HG03103 (cell line): Measurements from ENCODE around the gene RHOF.
A peak's percentile ranks its signal among the peaks of the same experiment; 100 is the strongest.

Source experiments
- ATAC-seq: cut with Tn5 transposase; IDR thresholded peaks from one replicate; pipeline ENCODE4 v1.9.1; 2021; ENCODE audit warnings: low read depth; ENCODE audit not compliant: unreplicated experiment

The RHOF gene

GRCh38 chr12:121793440-121793837 is at the start of gene RHOF:
Gene RHOF (minus strand): TSS chr12:121793688. CDS start chr12:121793633, 55 bp downstream.
- peak; percentile 11 for ATAC-seq

- no peak for ATAC-seq
Measured at GRCh38 chr12:121839993-121840761, 46.7 kb upstream of the RHOF start.

GRCh38 chr12:121839106-121839992 is 45.9 kb upstream of the RHOF start:
- ATAC-seq, result peak; percentile 95

- no peak for ATAC-seq
Measured at GRCh38 chr12:121838126-121838525, 44.6 kb upstream of the RHOF start.

GRCh38 chr12:121837680-121838079 is 44.2 kb upstream of the RHOF start:
- no peak for ATAC-seq

- no peak for ATAC-seq
Measured at GRCh38 chr12:121831571-121832245, 38.2 kb upstream of the RHOF start.

GRCh38 chr12:121830588-121831265 is 37.2 kb upstream of the RHOF start:
- ATAC-seq, result no peak

- ATAC-seq, result no peak
Measured at GRCh38 chr12:121830134-121830533, 36.6 kb upstream of the RHOF start.

GRCh38 chr12:121829250-121829918 is 35.9 kb upstream of the RHOF start:
- ATAC-seq, result no peak

- no peak for ATAC-seq
Measured at GRCh38 chr12:121828826-121829225, 35.3 kb upstream of the RHOF start.

GRCh38 chr12:121828306-121828705 is 34.8 kb upstream of the RHOF start:
- ATAC-seq, result no peak

GRCh38 chr12:121827351-121828099 is 34.0 kb upstream of the RHOF start:
- no peak for ATAC-seq

GRCh38 chr12:121826318-121827150 is 33.0 kb upstream of the RHOF start:
- no peak for ATAC-seq

- no peak for ATAC-seq
Measured at GRCh38 chr12:121825041-121825523, 31.6 kb upstream of the RHOF start.

GRCh38 chr12:121823727-121824115 is 30.2 kb upstream of the RHOF start:
- no peak for ATAC-seq

- ATAC-seq, result no peak
Measured at GRCh38 chr12:121823101-121823726, 29.7 kb upstream of the RHOF start.

GRCh38 chr12:121822393-121823100 is 29.1 kb upstream of the RHOF start:
- no peak for ATAC-seq
